ENCODE data around the gene NPAS1. TPM values are rescaled to one million over a fixed set of nuclear protein-coding genes. Genes with fewer than 3 reads are reported as not detected.

The NPAS1 gene
- 0.39 and 0.49 TPM in 2 replicates for total RNA-seq

DNA sequence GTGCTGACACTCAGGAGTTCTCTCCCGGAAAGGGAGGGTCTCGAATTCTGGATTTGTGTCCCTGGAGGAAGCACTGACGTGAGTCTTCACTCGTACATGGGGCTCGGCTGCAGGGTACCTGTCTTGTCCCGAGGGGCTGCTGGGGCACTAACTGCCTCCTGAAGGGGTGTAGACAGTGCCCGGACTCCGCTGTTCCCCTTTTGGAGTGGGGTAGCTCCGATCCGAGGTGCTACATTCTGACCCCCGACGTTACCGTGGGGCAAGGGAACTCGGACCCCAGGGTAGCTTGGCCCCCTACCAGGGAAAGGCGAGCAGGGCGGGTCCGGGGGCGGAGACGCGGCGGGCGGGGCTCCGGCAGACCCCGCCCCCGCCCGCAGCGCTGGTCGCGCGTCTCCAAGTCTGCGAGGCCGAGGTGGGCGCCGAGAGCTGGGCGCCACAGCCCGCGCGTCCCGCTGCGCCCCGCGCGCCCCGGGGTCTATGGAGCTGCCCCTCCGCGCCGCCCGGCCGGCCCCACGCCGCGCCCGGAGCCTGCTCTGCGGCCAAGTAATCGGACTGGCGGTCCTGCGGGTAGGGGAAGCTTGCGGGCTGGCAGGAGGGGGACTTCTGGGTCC is at the start of gene NPAS1:
Gene NPAS1 (plus strand): TSS at position 407 of the 611 bp plus-strand sequence. CDS start 1,211 bp downstream, outside the sequence.
- H3K4me3 Mint-ChIP-seq = no peak within 1 kb of the TSS
- peaks cover 56% of the 10 kb centered on the region for H3K27me3 Mint-ChIP-seq (ENCODE audit: insufficient read depth)
- DNase-seq (ENCODE audit: low spot score) = no peak
- intact Hi-C loops (cut with micrococcal nuclease) = no loop called here
- H3K4me1 Mint-ChIP-seq (ENCODE audit: low read depth) = peaks cover 6% of the 10 kb centered on the region
- H3K9me3 Mint-ChIP-seq = no peaks in the 10 kb centered on the region
- H3K36me3 Mint-ChIP-seq (ENCODE audit: low read depth) = peaks cover 1% of the 10 kb centered on the region
- H3K27ac Mint-ChIP-seq = no peak within 1 kb of the TSS

DNA sequence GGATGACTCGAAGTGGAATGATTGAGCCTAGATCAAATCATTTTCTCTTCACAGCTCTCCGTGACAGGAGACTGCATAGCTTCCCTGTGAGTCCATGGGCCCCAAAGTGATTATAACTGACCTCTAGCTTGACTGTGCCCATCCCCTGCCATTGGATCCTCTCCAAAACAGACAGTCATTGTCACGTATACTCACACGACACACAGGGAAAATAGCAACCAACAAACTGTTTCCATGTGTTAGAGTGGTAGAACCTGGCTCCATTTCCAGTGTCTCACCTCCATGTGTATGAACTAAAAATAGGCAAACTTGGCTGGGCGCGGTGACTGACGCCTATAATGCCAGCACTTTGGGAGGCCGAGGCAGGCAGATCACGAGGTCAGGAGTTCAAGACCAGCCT is 48.8 kb upstream of the NPAS1 start:
- intact Hi-C loops (cut with micrococcal nuclease) = no loop called here
- Mint-ChIP-seq H3K27ac (no peak overlapping the region), H3K4me1 (ENCODE audit: low read depth) (peaks cover 37% of the 10 kb centered on the region), H3K27me3 (ENCODE audit: insufficient read depth) (no peaks in the 10 kb centered on the region), H3K36me3 (ENCODE audit: low read depth) (peaks cover 22% of the 10 kb centered on the region), H3K9me3 (no peaks in the 10 kb centered on the region), H3K4me3 (no peak overlapping the region)
- DNase-seq (ENCODE audit: low spot score) = no peak

DNA sequence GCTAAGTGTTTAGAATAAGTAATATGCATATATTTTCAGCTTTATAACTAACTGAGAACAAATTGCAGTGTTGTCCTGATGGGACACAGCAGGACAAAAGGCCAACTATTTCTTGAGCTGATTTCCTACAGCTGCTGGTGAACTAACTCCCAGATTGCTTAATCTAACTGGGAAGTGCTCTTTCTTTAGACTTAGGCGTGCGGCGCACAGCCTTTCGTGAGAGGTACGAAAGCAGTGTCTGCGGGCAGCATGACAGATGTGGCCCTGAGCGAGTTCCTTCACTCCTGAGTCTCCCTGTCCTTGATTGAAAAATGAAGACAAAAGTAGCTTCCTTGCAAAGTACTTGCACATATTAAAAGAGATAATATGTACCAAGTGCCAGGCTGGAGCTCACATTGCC is 47.3 kb upstream of the NPAS1 start:
- intact Hi-C loops (cut with micrococcal nuclease) = no loop called here
- Mint-ChIP-seq H3K4me3 (no peak overlapping the region), H3K9me3 (no peaks in the 10 kb centered on the region), H3K27me3 (ENCODE audit: insufficient read depth) (no peaks in the 10 kb centered on the region), H3K27ac (no peak overlapping the region), H3K36me3 (ENCODE audit: low read depth) (peaks cover 20% of the 10 kb centered on the region), H3K4me1 (ENCODE audit: low read depth) (peaks cover 28% of the 10 kb centered on the region)
- no peak for DNase-seq (ENCODE audit: low spot score)

- H3K4me1 Mint-ChIP-seq (ENCODE audit: low read depth) = peaks cover 12% of the 10 kb centered on the region
- H3K4me3 Mint-ChIP-seq = no peak overlapping the region
- no peak for DNase-seq (ENCODE audit: low spot score)
- peaks cover 17% of the 10 kb centered on the region for H3K36me3 Mint-ChIP-seq (ENCODE audit: low read depth)
- H3K27me3 Mint-ChIP-seq (ENCODE audit: insufficient read depth) = no peaks in the 10 kb centered on the region
- H3K27ac Mint-ChIP-seq = no peak overlapping the region
- H3K9me3 Mint-ChIP-seq = no peaks in the 10 kb centered on the region
- intact Hi-C loops (cut with micrococcal nuclease) = no loop called here
These were observed 45.5 kb upstream of the NPAS1 start for GRCh38 chr19:46974181-46974580.

- Mint-ChIP-seq H3K4me3 (no peak overlapping the region), H3K27me3 (ENCODE audit: insufficient read depth) (no peaks in the 10 kb centered on the region), H3K9me3 (no peaks in the 10 kb centered on the region), H3K36me3 (ENCODE audit: low read depth) (peaks cover 6% of the 10 kb centered on the region), H3K27ac (no peak overlapping the region), H3K4me1 (ENCODE audit: low read depth) (peaks cover 2% of the 10 kb centered on the region)
- intact Hi-C loops (cut with micrococcal nuclease) = no loop called here
- DNase-seq (ENCODE audit: low spot score) = no peak
These were observed 44.4 kb upstream of the NPAS1 start for GRCh38 chr19:46975011-46975924.

- Mint-ChIP-seq H3K27me3 (ENCODE audit: insufficient read depth) (no peaks in the 10 kb centered on the region), H3K36me3 (ENCODE audit: low read depth) (peaks cover 3% of the 10 kb centered on the region), H3K27ac (no peak overlapping the region), H3K4me1 (ENCODE audit: low read depth) (peaks cover 8% of the 10 kb centered on the region), H3K9me3 (no peaks in the 10 kb centered on the region), H3K4me3 (no peak overlapping the region)
- DNase-seq (ENCODE audit: low spot score) = no peak
- intact Hi-C loops (cut with micrococcal nuclease) = no loop called here
These were observed 43.5 kb upstream of the NPAS1 start for GRCh38 chr19:46975925-46976782.

DNA sequence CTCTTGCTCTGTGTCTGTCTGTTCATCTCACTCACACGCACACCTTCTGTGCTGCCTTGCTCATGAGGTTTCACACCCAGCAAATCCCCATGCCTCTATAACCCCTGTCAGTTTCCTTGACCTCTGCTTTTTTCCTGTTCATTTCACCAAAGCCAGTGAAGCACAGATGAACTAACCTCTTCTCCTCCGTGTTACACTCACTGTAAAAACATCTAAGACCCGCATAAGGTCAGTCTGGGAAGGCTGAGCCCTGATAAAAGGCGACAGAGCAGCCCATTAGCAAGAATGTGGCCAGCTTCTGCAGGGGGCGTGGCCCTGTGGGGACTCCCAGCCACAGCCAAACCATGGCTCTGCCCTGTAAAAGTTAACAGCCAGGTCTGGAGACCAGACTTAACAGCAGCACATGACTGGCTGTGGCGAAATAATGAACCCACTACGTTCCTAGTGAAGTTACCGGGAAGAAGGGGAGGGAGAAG is 42.8 kb upstream of the NPAS1 start:
- intact Hi-C loops (cut with micrococcal nuclease) = no loop called here
- H3K27ac Mint-ChIP-seq = peak overlapping the region; percentile 2
- H3K4me1 Mint-ChIP-seq (ENCODE audit: low read depth) = peaks cover 14% of the 10 kb centered on the region

GRCh38 chr19:46977548-46977947 is 42.1 kb upstream of the NPAS1 start:
- intact Hi-C loops (cut with micrococcal nuclease) = no loop called here
- no peak for DNase-seq (ENCODE audit: low spot score)
- peaks cover 3% of the 10 kb centered on the region for H3K36me3 Mint-ChIP-seq (ENCODE audit: low read depth)
- no peaks in the 10 kb centered on the region for H3K27me3 Mint-ChIP-seq (ENCODE audit: insufficient read depth)
- peaks cover 14% of the 10 kb centered on the region for H3K4me1 Mint-ChIP-seq (ENCODE audit: low read depth)
- H3K9me3 Mint-ChIP-seq = no peaks in the 10 kb centered on the region
- H3K4me3 Mint-ChIP-seq = no peak overlapping the region
- H3K27ac Mint-ChIP-seq = no peak overlapping the region

More for the DNA sequence above, 42.8 kb upstream of the NPAS1 start:
- no peak for DNase-seq (ENCODE audit: low spot score)
- Mint-ChIP-seq H3K36me3 (ENCODE audit: low read depth) (peaks cover 3% of the 10 kb centered on the region), H3K4me3 (no peak overlapping the region), H3K9me3 (no peaks in the 10 kb centered on the region), H3K27me3 (ENCODE audit: insufficient read depth) (no peaks in the 10 kb centered on the region)

DNA sequence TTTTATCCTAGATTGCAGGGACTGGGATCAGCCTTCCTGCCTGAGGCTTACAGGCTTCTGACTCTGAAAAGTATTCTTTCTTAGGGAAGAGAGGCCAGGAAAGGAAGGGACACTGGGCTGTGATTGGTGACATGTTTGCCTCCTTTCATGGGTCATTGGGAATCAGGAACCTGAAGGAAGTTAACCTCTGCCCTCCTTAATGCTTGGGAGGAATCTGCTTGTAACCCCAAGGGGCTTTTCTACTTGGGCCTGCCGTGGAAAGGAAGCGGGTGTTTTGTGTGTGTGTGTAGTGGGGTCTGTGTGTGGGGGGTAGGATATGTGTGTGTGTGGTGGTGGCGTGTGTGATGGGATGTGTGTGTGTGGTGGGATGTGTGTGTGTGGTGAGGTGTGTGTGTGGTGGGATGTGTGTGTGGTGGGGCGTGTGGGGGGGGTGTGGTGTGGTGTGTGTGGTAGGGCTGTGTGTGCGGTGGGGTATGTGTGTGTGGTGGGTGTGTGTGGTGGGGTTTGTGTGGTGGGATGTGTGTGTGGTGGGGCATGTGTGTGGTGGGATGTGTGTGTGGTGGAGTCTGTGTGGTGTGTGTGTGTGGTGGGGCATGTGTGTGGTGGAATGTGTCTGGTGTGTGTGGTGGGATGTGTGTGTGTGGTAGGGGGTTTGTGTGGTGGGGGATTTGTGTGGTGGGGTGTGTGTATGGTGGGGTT is 41.3 kb upstream of the NPAS1 start:
- intact Hi-C loops (cut with micrococcal nuclease) = no loop called here
- DNase-seq (ENCODE audit: low spot score) = no peak
- Mint-ChIP-seq H3K36me3 (ENCODE audit: low read depth) (peaks cover 6% of the 10 kb centered on the region), H3K9me3 (no peaks in the 10 kb centered on the region), H3K27me3 (ENCODE audit: insufficient read depth) (no peaks in the 10 kb centered on the region), H3K4me1 (ENCODE audit: low read depth) (peaks cover 14% of the 10 kb centered on the region), H3K27ac (peak overlapping the region; percentile 21), H3K4me3 (no peak overlapping the region)

- H3K27ac Mint-ChIP-seq = no peak overlapping the region
- H3K4me3 Mint-ChIP-seq = no peak overlapping the region
These were observed 40.2 kb upstream of the NPAS1 start for GRCh38 chr19:46979126-46980105.

GRCh38 chr19:46980761-46981160 is 38.9 kb upstream of the NPAS1 start:
- H3K27ac Mint-ChIP-seq = no peak overlapping the region
- peaks cover 14% of the 10 kb centered on the region for H3K4me1 Mint-ChIP-seq (ENCODE audit: low read depth)
- H3K9me3 Mint-ChIP-seq = no peaks in the 10 kb centered on the region
- H3K36me3 Mint-ChIP-seq (ENCODE audit: low read depth) = peaks cover 3% of the 10 kb centered on the region
- no peak for DNase-seq (ENCODE audit: low spot score)
- H3K27me3 Mint-ChIP-seq (ENCODE audit: insufficient read depth) = no peaks in the 10 kb centered on the region
- intact Hi-C loops (cut with micrococcal nuclease) = no loop called here
- no peak overlapping the region for H3K4me3 Mint-ChIP-seq

More at GRCh38 chr19:46979126-46980105, 40.2 kb upstream of the NPAS1 start:
- no peaks in the 10 kb centered on the region for H3K27me3 Mint-ChIP-seq (ENCODE audit: insufficient read depth)
- intact Hi-C loops (cut with micrococcal nuclease) = no loop called here
- no peak for DNase-seq (ENCODE audit: low spot score)
- H3K9me3 Mint-ChIP-seq = no peaks in the 10 kb centered on the region
- peaks cover 14% of the 10 kb centered on the region for H3K4me1 Mint-ChIP-seq (ENCODE audit: low read depth)
- peaks cover 3% of the 10 kb centered on the region for H3K36me3 Mint-ChIP-seq (ENCODE audit: low read depth)

Data from activated T-helper 1 cell treated with anti-CD3 and anti-CD28 coated beads, Interleukin-12 subunit alpha, Interleukin-12 subunit beta, Interleukin-2, Interleukin-4 antibody, amounts not matched to agents 30 ng/mL and 10 ng/mL and 1 ng/mL, durations not matched to agents 14 hours and 24 hours and 36 hours (primary cell).